Spleen (tissue), 7 donors: ENCODE data around the gene CACNA2D1.

Experiments used
- POLR2A ChIP-seq, 3 donors: fragments of 450-650 bp; IDR thresholded peaks; one replicate each; pipeline ENCODE4 v1.5.1; 2017; ENCODE audit warnings: antibody characterized with exemption in 3 of 3, mild to moderate bottlenecking in 1 of 3
- TF ChIP-seq, protein P1 (sequence below), 11 experiments: fragments of 200-600 bp in 7 of 11; fragments of 450-650 bp in 4 of 11; sonication (generic) in 4 of 11; IDR thresholded peaks in 8 of 11; conservative IDR thresholded peaks in 3 of 11; 1 replicate in 7 of 11; 2 replicates in 4 of 11; pipeline versions ENCODE4 v1.4.0 to v1.8.0; 2016 to 2021; ENCODE audit warnings: antibody characterized with exemption in 11 of 11, inconsistent platforms in 4 of 11, mild to moderate bottlenecking in 1 of 11
- donor health status: DM: no; HTN: no; CAD: no; lungs with moderate emphysema.
- donor health status: DM: no; HTN: no; CAD: no.
- donor health status: DM: no; HTN: no; CAD: no.

DNA sequence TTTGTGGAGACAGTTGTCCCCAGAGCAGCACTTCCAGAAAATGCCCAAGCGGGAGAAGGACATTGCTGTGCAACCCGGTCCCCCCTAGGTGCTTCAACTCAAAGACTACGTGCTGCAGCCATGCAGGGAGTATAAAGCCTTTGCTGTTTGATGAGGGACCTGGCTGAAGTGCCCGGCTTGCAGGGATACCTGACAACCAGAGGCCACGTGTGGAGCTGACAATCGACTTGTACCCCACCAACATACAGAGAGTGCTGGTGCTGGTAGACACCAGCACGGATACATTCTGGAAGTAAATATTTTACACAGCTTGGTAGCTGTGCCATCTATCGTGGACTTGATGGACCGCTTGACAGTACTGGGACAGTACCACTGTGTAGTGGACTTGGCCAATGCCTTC lies 240.6 kb downstream of the CACNA2D1 start:
- TF ChIP-seq, protein P1, sequence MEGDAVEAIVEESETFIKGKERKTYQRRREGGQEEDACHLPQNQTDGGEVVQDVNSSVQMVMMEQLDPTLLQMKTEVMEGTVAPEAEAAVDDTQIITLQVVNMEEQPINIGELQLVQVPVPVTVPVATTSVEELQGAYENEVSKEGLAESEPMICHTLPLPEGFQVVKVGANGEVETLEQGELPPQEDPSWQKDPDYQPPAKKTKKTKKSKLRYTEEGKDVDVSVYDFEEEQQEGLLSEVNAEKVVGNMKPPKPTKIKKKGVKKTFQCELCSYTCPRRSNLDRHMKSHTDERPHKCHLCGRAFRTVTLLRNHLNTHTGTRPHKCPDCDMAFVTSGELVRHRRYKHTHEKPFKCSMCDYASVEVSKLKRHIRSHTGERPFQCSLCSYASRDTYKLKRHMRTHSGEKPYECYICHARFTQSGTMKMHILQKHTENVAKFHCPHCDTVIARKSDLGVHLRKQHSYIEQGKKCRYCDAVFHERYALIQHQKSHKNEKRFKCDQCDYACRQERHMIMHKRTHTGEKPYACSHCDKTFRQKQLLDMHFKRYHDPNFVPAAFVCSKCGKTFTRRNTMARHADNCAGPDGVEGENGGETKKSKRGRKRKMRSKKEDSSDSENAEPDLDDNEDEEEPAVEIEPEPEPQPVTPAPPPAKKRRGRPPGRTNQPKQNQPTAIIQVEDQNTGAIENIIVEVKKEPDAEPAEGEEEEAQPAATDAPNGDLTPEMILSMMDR (IDR thresholded peaks at IDR 0.05 in 8 of 11, conservative IDR thresholded peaks at IDR 0.05 in 3 of 11): no peak
- TF ChIP-seq POLR2A (IDR thresholded peaks at IDR 0.05): no peak
